HepG2 (cell line): ENCODE measurements around the gene INO80. TPM values are rescaled to one million over a fixed set of nuclear protein-coding genes. Genes with fewer than 3 reads are reported as not detected.

ENCODE experiments used
- ATAC-seq: fragments of 200-7000 bp; cut with Tn5 transposase; 3 replicates; pipeline ENCODE4 v1.9.1; 2020; ENCODE audit warnings: mild to moderate bottlenecking, moderate library complexity
- BruUV-seq: library from RNA; stranded (reverse); fragments of 400-500 nt; replicated peaks from 2 replicates; lab custom pipeline; 2021; lab: Mats Ljungman, UMichigan
- CTCF ChIA-PET: fragments of 300-600 bp; formaldehyde crosslinking; extraction: SDS; loops from one replicate; lab custom pipeline; 2021; ENCODE audit warnings: low total read pairs, inconsistent platforms, low intra/inter-chr PET ratio; lab: Yijun Ruan, JAX
- POLR2A ChIA-PET: fragments of 350-600 bp; sonication (Branson Sonifier 250); formaldehyde crosslinking; loops from one replicate; lab custom pipeline; 2020; ENCODE audit warnings: antibody characterized with exemption, inconsistent platforms; lab: Yijun Ruan, JAX
- DNase-seq: peaks from one replicate; pipeline ENCODE4 v3.0.0-alpha.2; 2015; ENCODE audit warnings: low spot score
- FAIRE-seq: peaks from 3 replicates; lab custom pipeline; 2011; peaks lifted over from hg19 to GRCh38; lab: Jason Lieb, UNC
- H2AFZ ChIP-seq: one replicate; pipeline ENCODE4 v1.6.1; 2011; ENCODE audit warnings: low read length, inconsistent platforms
- H3K27ac ChIP-seq: fragments of 300-600 bp; 3 replicates; pipeline ENCODE4 v1.8.0; 2011; ENCODE audit warnings: mixed run types, mild to moderate bottlenecking, mixed read lengths, low read length, inconsistent platforms; ENCODE audit not compliant: insufficient read depth; ENCODE audit errors: extremely low read length
- H3K27me3 ChIP-seq, 2 experiments: fragments of 200-600 bp in 1 of 2; 2 replicates in 1 of 2; 3 replicates in 1 of 2; pipeline versions ENCODE4 v1.6.0 to v1.8.0; 2011; ENCODE audit warnings: low read length in 2 of 2, mild to moderate bottlenecking in 2 of 2, moderate library complexity in 2 of 2, inconsistent platforms in 1 of 2; ENCODE audit not compliant: insufficient read depth in 2 of 2, control insufficient read depth in 1 of 2
- H3K36me3 ChIP-seq, 2 experiments: fragments of 200-600 bp in 1 of 2; replicated peaks in 1 of 2; 2 replicates in 1 of 2; 3 replicates in 1 of 2; pipeline versions ENCODE4 v1.5.1 to v1.8.0; 2011; ENCODE audit warnings: low read length in 2 of 2, inconsistent platforms in 1 of 2; ENCODE audit not compliant: insufficient read depth in 2 of 2, control insufficient read depth in 1 of 2
- H3K4me1 ChIP-seq: 2 replicates; pipeline ENCODE4 v1.5.1; 2012; ENCODE audit warnings: low read length, inconsistent platforms; ENCODE audit not compliant: insufficient read depth
- H3K4me2 ChIP-seq: 2 replicates; pipeline ENCODE4 v1.6.0; 2011; ENCODE audit warnings: low read depth, low read length, inconsistent platforms
- H3K4me3 ChIP-seq, 3 experiments: fragments of 200-600 bp in 1 of 3; sonication (generic), shearing (Covaris generic) in 1 of 3; replicated peaks in 1 of 3; 2 replicates each; pipeline ENCODE4 v1.5.1; 2011 to 2016; ENCODE audit warnings: low read length in 3 of 3, inconsistent platforms in 2 of 3, low read depth in 2 of 3, mild to moderate bottlenecking in 2 of 3, control low read depth in 1 of 3, mixed read lengths in 1 of 3; ENCODE audit not compliant: insufficient read depth in 1 of 3
- H3K79me2 ChIP-seq: one replicate; pipeline ENCODE4 v1.6.1; 2011; ENCODE audit warnings: low read length, inconsistent platforms; ENCODE audit not compliant: insufficient read depth
- H3K9ac ChIP-seq: 2 replicates; pipeline ENCODE4 v1.6.0; 2011; ENCODE audit warnings: mild to moderate bottlenecking, low read depth, low read length, inconsistent platforms; ENCODE audit not compliant: insufficient read depth
- H3K9me3 ChIP-seq: 2 replicates; pipeline ENCODE4 v1.5.1; 2012; ENCODE audit warnings: mild to moderate bottlenecking, low read length
- H4K20me1 ChIP-seq: 2 replicates; pipeline ENCODE4 v1.6.0; 2011; ENCODE audit warnings: inconsistent platforms, mild to moderate bottlenecking, low read length, moderate library complexity; ENCODE audit not compliant: insufficient read depth
- ATM ChIP-seq: fragments of 450-650 bp; IDR thresholded peaks from 2 replicates; pipeline ENCODE4 v1.7.1; 2017; ENCODE audit warnings: mild to moderate bottlenecking, borderline replicate concordance
- CBX1 ChIP-seq: IDR thresholded peaks from one replicate; pipeline ENCODE4 v1.6.1; 2016; ENCODE audit warnings: antibody characterized with exemption, low read depth
- JARID2 ChIP-seq: sonication (generic); formaldehyde crosslinking; IDR thresholded peaks from 2 replicates; pipeline ENCODE4 v1.8.1; 2023; ENCODE audit warnings: missing genetic modification reagents, inconsistent platforms; ENCODE audit not compliant: insufficient replicate concordance
- MAFG ChIP-seq: sonication (generic); formaldehyde crosslinking; IDR thresholded peaks from 2 replicates; pipeline ENCODE4 v1.5.1; 2020; ENCODE audit warnings: mild to moderate bottlenecking, missing genetic modification reagents
- MTF1 ChIP-seq: sonication (generic); formaldehyde crosslinking; IDR thresholded peaks from 2 replicates; pipeline ENCODE4 v1.5.0; 2020; ENCODE audit warnings: missing genetic modification reagents
- NCOA2 ChIP-seq: sonication (generic); formaldehyde crosslinking; IDR thresholded peaks from 2 replicates; pipeline ENCODE4 v1.8.0; 2022; ENCODE audit warnings: inconsistent platforms
- NFYC ChIP-seq: IDR thresholded peaks from 2 replicates; pipeline ENCODE4 v1.6.1; 2016; ENCODE audit warnings: missing genetic modification reagents, missing compliant biosample characterization
- SMARCE1 ChIP-seq: fragments of 450-650 bp; IDR thresholded peaks from 2 replicates; pipeline ENCODE4 v1.6.1; 2017; ENCODE audit warnings: borderline replicate concordance
- ZNF160 ChIP-seq: sonication (generic); formaldehyde crosslinking; IDR thresholded peaks from 2 replicates; pipeline ENCODE4 v1.8.0; 2022; ENCODE audit warnings: mild to moderate bottlenecking, inconsistent platforms, missing genetic modification reagents
- ZNF296 ChIP-seq: sonication (generic); formaldehyde crosslinking; conservative IDR thresholded peaks from 2 replicates; pipeline ENCODE4 v1.5.0; 2020; ENCODE audit warnings: mild to moderate bottlenecking, missing genetic modification reagents
- ZNF674 ChIP-seq: sonication (generic); formaldehyde crosslinking; IDR thresholded peaks from 2 replicates; pipeline ENCODE4 v1.5.0; 2020; ENCODE audit warnings: low read depth, mild to moderate bottlenecking, missing genetic modification reagents
- ZNF879 ChIP-seq: sonication (generic); formaldehyde crosslinking; IDR thresholded peaks from 2 replicates; pipeline ENCODE4 v1.8.1; 2023; ENCODE audit warnings: missing genetic modification reagents
- WGBS: methylation state at CpG from one replicate; pipeline ENCODE4 v1.1.6; 2017; ENCODE audit warnings: low lambda C conversion rate; 5-methylcytosine and 5-hydroxymethylcytosine counted together
- in situ Hi-C: cut with HindIII; loops from 2 replicates; pipeline ENCODE4 v1.10.0; 2017; ENCODE audit warnings: low pct_unique_long_range_greater_than_20kb; ENCODE audit not compliant: extremely low pct_ligation_motif_present
- intact Hi-C: fragments of 100-400 bp; cut with micrococcal nuclease; formaldehyde crosslinking; loops from one replicate; pipeline ENCODE4 v1.10.0; 2022; ENCODE audit not compliant: unreplicated experiment
- polyA plus RNA-seq, 8 experiments: library from polyadenylated mRNA; depleted of rRNA in 3 of 8; stranded (reverse) in 7 of 8; unstranded in 1 of 8; fragments of >200 nt; fragmentation: Illumina TruSeq in 4 of 8; extraction: Trizol in 4 of 8; gene quantifications; 2 replicates each; pipeline versions ENCODE4 v1.2.1 to v1.2.3, GENCODE V29; 2011 to 2016; ENCODE audit warnings: low read depth in 4 of 8, missing spikeins in 1 of 8, mixed read lengths in 1 of 8; ENCODE audit not compliant: insufficient read depth in 1 of 8
- total RNA-seq, 5 experiments: library from RNA; depleted of rRNA; stranded (reverse); fragments of >200 nt; fragmentation: Illumina TruSeq; extraction: Trizol; gene quantifications; 2 replicates each; pipeline ENCODE4 v1.2.3, GENCODE V29; 2016; ENCODE audit warnings: low read depth in 1 of 5
- TF ChIP-seq, protein P1 (sequence below): sonication (generic); formaldehyde crosslinking; IDR thresholded peaks from 2 replicates; pipeline ENCODE4 v1.5.1; 2020; ENCODE audit warnings: missing genetic modification reagents, mild to moderate bottlenecking, borderline replicate concordance
- TF ChIP-seq, protein P2 (sequence below): sonication (generic); formaldehyde crosslinking; IDR thresholded peaks from 2 replicates; pipeline ENCODE4 v1.9.0; 2022; ENCODE audit warnings: low read depth, missing genetic modification reagents
- TF ChIP-seq, protein P3 (sequence below): sonication (generic); formaldehyde crosslinking; IDR thresholded peaks from 2 replicates; pipeline ENCODE4 v1.4.0; 2020; ENCODE audit warnings: mild to moderate bottlenecking, missing genetic modification reagents
- TF ChIP-seq, protein P4 (sequence below): sonication (generic); formaldehyde crosslinking; IDR thresholded peaks from 2 replicates; pipeline ENCODE4 v1.4.0; 2020; ENCODE audit warnings: missing genetic modification reagents, borderline replicate concordance

The INO80 gene
- total and polyA plus RNA-seq, 2 of the 13 experiments (the other 11 are each of a cell fraction or from before 2014, with no cell fraction given): 3.6 to 14.8 TPM

DNA sequence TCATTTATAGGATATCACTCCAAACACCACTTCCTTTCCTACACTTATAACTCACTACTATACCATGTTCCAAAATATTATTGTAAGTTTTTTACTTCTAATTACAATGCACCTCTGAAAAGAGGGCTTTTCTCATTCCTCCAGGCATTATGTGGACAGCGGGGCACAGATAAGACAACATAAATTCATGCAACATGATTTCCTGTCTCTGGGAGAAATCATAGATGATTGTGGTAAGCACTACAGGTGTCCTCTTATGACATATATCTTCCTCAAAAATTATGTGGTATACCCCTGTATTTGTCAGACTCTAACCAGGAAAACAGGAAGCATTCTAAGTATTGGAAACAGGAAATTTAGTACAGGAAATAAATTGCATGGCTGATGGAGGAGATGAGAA lies 45.7 kb upstream of the INO80 start:
- CTCF ChIA-PET: no interaction called here
- intact Hi-C loops: no loop called here
- 89% methylated on average over 1 of the region's 1 CpG for WGBS
- TF ChIP-seq, protein P1, sequence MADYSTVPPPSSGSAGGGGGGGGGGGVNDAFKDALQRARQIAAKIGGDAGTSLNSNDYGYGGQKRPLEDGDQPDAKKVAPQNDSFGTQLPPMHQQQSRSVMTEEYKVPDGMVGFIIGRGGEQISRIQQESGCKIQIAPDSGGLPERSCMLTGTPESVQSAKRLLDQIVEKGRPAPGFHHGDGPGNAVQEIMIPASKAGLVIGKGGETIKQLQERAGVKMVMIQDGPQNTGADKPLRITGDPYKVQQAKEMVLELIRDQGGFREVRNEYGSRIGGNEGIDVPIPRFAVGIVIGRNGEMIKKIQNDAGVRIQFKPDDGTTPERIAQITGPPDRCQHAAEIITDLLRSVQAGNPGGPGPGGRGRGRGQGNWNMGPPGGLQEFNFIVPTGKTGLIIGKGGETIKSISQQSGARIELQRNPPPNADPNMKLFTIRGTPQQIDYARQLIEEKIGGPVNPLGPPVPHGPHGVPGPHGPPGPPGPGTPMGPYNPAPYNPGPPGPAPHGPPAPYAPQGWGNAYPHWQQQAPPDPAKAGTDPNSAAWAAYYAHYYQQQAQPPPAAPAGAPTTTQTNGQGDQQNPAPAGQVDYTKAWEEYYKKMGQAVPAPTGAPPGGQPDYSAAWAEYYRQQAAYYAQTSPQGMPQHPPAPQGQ: no peak
- no peak for TF ChIP-seq SMARCE1
- TF ChIP-seq ATM: no peak
- no peak for TF ChIP-seq ZNF160 (CRISPR knock-in tag)
- no peak for TF ChIP-seq CBX1
- TF ChIP-seq NFYC: no peak
- no peak for TF ChIP-seq NCOA2 (CRISPR knock-in tag)
- no peak for TF ChIP-seq ZNF879 (CRISPR knock-in tag)
- no peak for TF ChIP-seq ZNF674 (CRISPR knock-in tag)
- no peak for TF ChIP-seq ZNF296
- TF ChIP-seq, protein P2, sequence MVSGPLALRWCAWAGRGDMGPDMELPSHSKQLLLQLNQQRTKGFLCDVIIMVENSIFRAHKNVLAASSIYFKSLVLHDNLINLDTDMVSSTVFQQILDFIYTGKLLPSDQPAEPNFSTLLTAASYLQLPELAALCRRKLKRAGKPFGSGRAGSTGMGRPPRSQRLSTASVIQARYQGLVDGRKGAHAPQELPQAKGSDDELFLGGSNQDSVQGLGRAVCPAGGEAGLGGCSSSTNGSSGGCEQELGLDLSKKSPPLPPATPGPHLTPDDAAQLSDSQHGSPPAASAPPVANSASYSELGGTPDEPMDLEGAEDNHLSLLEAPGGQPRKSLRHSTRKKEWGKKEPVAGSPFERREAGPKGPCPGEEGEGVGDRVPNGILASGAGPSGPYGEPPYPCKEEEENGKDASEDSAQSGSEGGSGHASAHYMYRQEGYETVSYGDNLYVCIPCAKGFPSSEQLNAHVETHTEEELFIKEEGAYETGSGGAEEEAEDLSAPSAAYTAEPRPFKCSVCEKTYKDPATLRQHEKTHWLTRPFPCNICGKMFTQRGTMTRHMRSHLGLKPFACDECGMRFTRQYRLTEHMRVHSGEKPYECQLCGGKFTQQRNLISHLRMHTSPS (CRISPR knock-in tag): no peak
- TF ChIP-seq, protein P3, sequence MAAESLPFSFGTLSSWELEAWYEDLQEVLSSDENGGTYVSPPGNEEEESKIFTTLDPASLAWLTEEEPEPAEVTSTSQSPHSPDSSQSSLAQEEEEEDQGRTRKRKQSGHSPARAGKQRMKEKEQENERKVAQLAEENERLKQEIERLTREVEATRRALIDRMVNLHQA (CRISPR knock-in tag): no peak
- TF ChIP-seq JARID2: no peak
- TF ChIP-seq MTF1 (CRISPR knock-in tag): no peak
- TF ChIP-seq, protein P4, sequence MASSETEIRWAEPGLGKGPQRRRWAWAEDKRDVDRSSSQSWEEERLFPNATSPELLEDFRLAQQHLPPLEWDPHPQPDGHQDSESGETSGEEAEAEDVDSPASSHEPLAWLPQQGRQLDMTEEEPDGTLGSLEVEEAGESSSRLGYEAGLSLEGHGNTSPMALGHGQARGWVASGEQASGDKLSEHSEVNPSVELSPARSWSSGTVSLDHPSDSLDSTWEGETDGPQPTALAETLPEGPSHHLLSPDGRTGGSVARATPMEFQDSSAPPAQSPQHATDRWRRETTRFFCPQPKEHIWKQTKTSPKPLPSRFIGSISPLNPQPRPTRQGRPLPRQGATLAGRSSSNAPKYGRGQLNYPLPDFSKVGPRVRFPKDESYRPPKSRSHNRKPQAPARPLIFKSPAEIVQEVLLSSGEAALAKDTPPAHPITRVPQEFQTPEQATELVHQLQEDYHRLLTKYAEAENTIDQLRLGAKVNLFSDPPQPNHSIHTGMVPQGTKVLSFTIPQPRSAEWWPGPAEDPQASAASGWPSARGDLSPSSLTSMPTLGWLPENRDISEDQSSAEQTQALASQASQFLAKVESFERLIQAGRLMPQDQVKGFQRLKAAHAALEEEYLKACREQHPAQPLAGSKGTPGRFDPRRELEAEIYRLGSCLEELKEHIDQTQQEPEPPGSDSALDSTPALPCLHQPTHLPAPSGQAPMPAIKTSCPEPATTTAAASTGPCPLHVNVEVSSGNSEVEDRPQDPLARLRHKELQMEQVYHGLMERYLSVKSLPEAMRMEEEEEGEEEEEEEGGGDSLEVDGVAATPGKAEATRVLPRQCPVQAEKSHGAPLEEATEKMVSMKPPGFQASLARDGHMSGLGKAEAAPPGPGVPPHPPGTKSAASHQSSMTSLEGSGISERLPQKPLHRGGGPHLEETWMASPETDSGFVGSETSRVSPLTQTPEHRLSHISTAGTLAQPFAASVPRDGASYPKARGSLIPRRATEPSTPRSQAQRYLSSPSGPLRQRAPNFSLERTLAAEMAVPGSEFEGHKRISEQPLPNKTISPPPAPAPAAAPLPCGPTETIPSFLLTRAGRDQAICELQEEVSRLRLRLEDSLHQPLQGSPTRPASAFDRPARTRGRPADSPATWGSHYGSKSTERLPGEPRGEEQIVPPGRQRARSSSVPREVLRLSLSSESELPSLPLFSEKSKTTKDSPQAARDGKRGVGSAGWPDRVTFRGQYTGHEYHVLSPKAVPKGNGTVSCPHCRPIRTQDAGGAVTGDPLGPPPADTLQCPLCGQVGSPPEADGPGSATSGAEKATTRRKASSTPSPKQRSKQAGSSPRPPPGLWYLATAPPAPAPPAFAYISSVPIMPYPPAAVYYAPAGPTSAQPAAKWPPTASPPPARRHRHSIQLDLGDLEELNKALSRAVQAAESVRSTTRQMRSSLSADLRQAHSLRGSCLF: no peak
- TF ChIP-seq MAFG (CRISPR knock-in tag): no peak

More for the DNA sequence above, 45.7 kb upstream of the INO80 start:
- POLR2A ChIA-PET: no interaction called here
- FAIRE-seq (no peak), DNase-seq (no peak), ATAC-seq (no peak)
- no peaks in the 10 kb centered on the region for H4K20me1 ChIP-seq
- H3K4me1 ChIP-seq: no peaks in the 10 kb centered on the region
- no peaks in the 10 kb centered on the region for H3K79me2 ChIP-seq
- no TSS peak for BruUV-seq
- H3K27me3 ChIP-seq: no peaks in the 10 kb centered on the region; a peak in 1 of 5 replicates
- no peak overlapping the region for H3K9ac ChIP-seq
- H3K27ac ChIP-seq: no peak overlapping the region
- H3K9me3 ChIP-seq: no peaks in the 10 kb centered on the region
- H2AFZ ChIP-seq: no peak overlapping the region
- in situ Hi-C loops: no loop called here
- H3K36me3 ChIP-seq: no peaks in the 10 kb centered on the region
- no peak overlapping the region for H3K4me2 ChIP-seq
- H3K4me3 ChIP-seq: no peak overlapping the region
